H9 (cell line): Measurements from ENCODE around the gene LEO1. TPM values are rescaled to one million over a fixed set of nuclear protein-coding genes. Genes with fewer than 3 reads are reported as not detected.

Experiments
- DNase-seq: peaks from one replicate; pipeline ENCODE4 v3.0.0-alpha.2; 2017
- H2AFZ ChIP-seq: one replicate; pipeline ENCODE4 v1.6.1; 2013; ENCODE audit warnings: mild to moderate bottlenecking, low read length, control low read depth, moderate library complexity
- H2AK5ac ChIP-seq: 2 replicates; pipeline ENCODE4 v1.6.1; 2013; ENCODE audit warnings: low read length, control low read depth, mixed read lengths; ENCODE audit not compliant: insufficient read length
- H2BK120ac ChIP-seq: one replicate; pipeline ENCODE4 v1.6.1; 2013; ENCODE audit warnings: low read depth, mild to moderate bottlenecking, low read length, control low read depth, inconsistent platforms; ENCODE audit not compliant: poor library complexity, severe bottlenecking
- H2BK12ac ChIP-seq: 2 replicates; pipeline ENCODE4 v1.6.1; 2013; ENCODE audit warnings: low read length, control low read depth, mixed read lengths, low read depth; ENCODE audit not compliant: insufficient read length
- H2BK15ac ChIP-seq: 2 replicates; pipeline ENCODE4 v1.6.1; 2013; ENCODE audit warnings: low read depth, low read length, control low read depth
- H2BK20ac ChIP-seq: one replicate; pipeline ENCODE4 v1.6.1; 2013; ENCODE audit warnings: low read depth, mild to moderate bottlenecking, low read length, control low read depth, inconsistent platforms; ENCODE audit not compliant: poor library complexity, severe bottlenecking
- H2BK5ac ChIP-seq: 2 replicates; pipeline ENCODE4 v1.6.1; 2013; ENCODE audit warnings: low read length, control low read depth, mixed read lengths; ENCODE audit not compliant: insufficient read length
- H3K14ac ChIP-seq: 2 replicates; pipeline ENCODE4 v1.6.1; 2013; ENCODE audit warnings: low read length, control low read depth; ENCODE audit not compliant: insufficient read depth
- H3K18ac ChIP-seq: 2 replicates; pipeline ENCODE4 v1.6.1; 2013; ENCODE audit warnings: low read depth, mild to moderate bottlenecking, mixed read lengths, low read length, control low read depth; ENCODE audit not compliant: insufficient read length
- H3K23ac ChIP-seq: 2 replicates; pipeline ENCODE4 v1.6.1; 2013; ENCODE audit warnings: low read length, control low read depth, mixed read lengths, low read depth; ENCODE audit not compliant: insufficient read length
- H3K23me2 ChIP-seq: 2 replicates; pipeline ENCODE4 v1.6.1; 2013; ENCODE audit warnings: low read depth, mild to moderate bottlenecking, mixed read lengths, low read length, control low read depth; ENCODE audit not compliant: insufficient read length, poor library complexity, severe bottlenecking
- H3K27ac ChIP-seq: 2 replicates; pipeline ENCODE4 v1.5.1; 2013; ENCODE audit warnings: low read length, control low read depth, mixed read lengths, low read depth; ENCODE audit not compliant: insufficient read length
- H3K27me3 ChIP-seq: 2 replicates; pipeline ENCODE4 v1.6.1; 2013; ENCODE audit warnings: low read length, control low read depth, inconsistent platforms; ENCODE audit not compliant: insufficient read depth
- H3K4ac ChIP-seq: 2 replicates; pipeline ENCODE4 v1.6.1; 2013; ENCODE audit warnings: low read depth, mild to moderate bottlenecking, control low read depth, inconsistent platforms, low read length, moderate library complexity
- H3K4me1 ChIP-seq: 2 replicates; pipeline ENCODE4 v1.6.1; 2013; ENCODE audit warnings: low read length, control low read depth, inconsistent platforms; ENCODE audit not compliant: insufficient read depth
- H3K4me2 ChIP-seq: 2 replicates; pipeline ENCODE4 v1.6.1; 2013; ENCODE audit warnings: low read length, control low read depth, mixed read lengths; ENCODE audit not compliant: insufficient read length, insufficient read depth
- H3K56ac ChIP-seq: 2 replicates; pipeline ENCODE4 v1.6.1; 2013; ENCODE audit warnings: low read depth, mild to moderate bottlenecking, mixed read lengths, low read length, control low read depth; ENCODE audit not compliant: insufficient read length
- H3K79me1 ChIP-seq: 2 replicates; pipeline ENCODE4 v1.6.1; 2013; ENCODE audit warnings: low read depth, mild to moderate bottlenecking, moderate library complexity, low read length, control low read depth, inconsistent platforms; ENCODE audit not compliant: insufficient read depth, poor library complexity, severe bottlenecking
- H3K79me2 ChIP-seq: 2 replicates; pipeline ENCODE4 v1.6.1; 2013; ENCODE audit warnings: low read length, control low read depth, inconsistent platforms; ENCODE audit not compliant: insufficient read depth
- H3K9ac ChIP-seq: 2 replicates; pipeline ENCODE4 v1.6.1; 2013; ENCODE audit warnings: low read length, control low read depth, mixed read lengths; ENCODE audit not compliant: insufficient read length; ENCODE audit errors: extremely low read depth
- H3K9me3 ChIP-seq: one replicate; pipeline ENCODE4 v1.6.1; 2013; ENCODE audit warnings: low read depth, low read length, inconsistent platforms; ENCODE audit not compliant: control insufficient read depth
- H3T11ph ChIP-seq: one replicate; pipeline ENCODE4 v1.6.1; 2013; ENCODE audit warnings: mild to moderate bottlenecking, low read length, control low read depth, inconsistent platforms
- H4K20me1 ChIP-seq: one replicate; pipeline ENCODE4 v1.6.1; 2013; ENCODE audit not compliant: control insufficient read depth, insufficient read length, insufficient read depth
- H4K5ac ChIP-seq: 2 replicates; pipeline ENCODE4 v1.6.1; 2013; ENCODE audit warnings: low read depth, mild to moderate bottlenecking, mixed read lengths, low read length, control low read depth; ENCODE audit not compliant: insufficient read length
- H4K8ac ChIP-seq: replicated peaks from 2 replicates; pipeline ENCODE4 v1.6.1; 2013; ENCODE audit warnings: low read length, control low read depth, mixed read lengths, low read depth; ENCODE audit not compliant: insufficient read length
- H4K91ac ChIP-seq: 2 replicates; pipeline ENCODE4 v1.6.1; 2013; ENCODE audit warnings: low read depth, mild to moderate bottlenecking, moderate library complexity, mixed read lengths, low read length, control low read depth; ENCODE audit not compliant: insufficient read length
- H3K27ac Mint-ChIP-seq, 3 experiments: 2 replicates in 2 of 3; 3 replicates in 1 of 3; pipeline ENCODE4 v1.8.0; 2020 to 2021; ENCODE audit warnings: mixed read lengths in 3 of 3, mild to moderate bottlenecking in 1 of 3, moderate library complexity in 1 of 3
- H3K27me3 Mint-ChIP-seq: 2 replicates; pipeline ENCODE4 v1.8.0; 2021; ENCODE audit warnings: low read depth, mild to moderate bottlenecking, moderate library complexity, mixed read lengths
- H3K36me3 Mint-ChIP-seq, 3 experiments: 2 replicates in 2 of 3; 3 replicates in 1 of 3; pipeline ENCODE4 v1.8.0; 2020 to 2021; ENCODE audit warnings: low read depth in 3 of 3, mixed read lengths in 3 of 3; ENCODE audit not compliant: insufficient read depth in 1 of 3
- H3K4me1 Mint-ChIP-seq, 2 experiments: 2 replicates each; pipeline ENCODE4 v1.8.0; 2020; ENCODE audit warnings: mixed read lengths in 2 of 2
- H3K4me3 Mint-ChIP-seq, 2 experiments: 2 replicates in 1 of 2; 3 replicates in 1 of 2; pipeline ENCODE4 v1.8.0; 2020 to 2021; ENCODE audit warnings: mild to moderate bottlenecking in 2 of 2, mixed read lengths in 2 of 2, moderate library complexity in 1 of 2
- H3K9me3 Mint-ChIP-seq, 2 experiments: 2 replicates in 1 of 2; 3 replicates in 1 of 2; pipeline ENCODE4 v1.8.0; 2020; ENCODE audit warnings: mild to moderate bottlenecking in 2 of 2, mixed read lengths in 2 of 2, moderate library complexity in 1 of 2
- WGBS: extraction: QIAGEN DNeasy Blood & Tissue Kit; methylation state at CpG from one replicate; pipeline ENCODE4 v1.1.7; 2013; ENCODE audit warnings: missing lambda C conversion rate, low lambda C conversion rate, mixed read lengths; ENCODE audit not compliant: insufficient read length; ENCODE audit errors: extremely low coverage; 5-methylcytosine and 5-hydroxymethylcytosine counted together
- total RNA-seq: library from RNA; stranded (reverse); gene quantifications from 2 replicates; pipeline ENCODE4 v1.2.1, GENCODE V29; 2021
- TF ChIP-seq, protein P1 (sequence below): fragments of 200-600 bp; sonication (generic); conservative IDR thresholded peaks from 3 replicates; pipeline ENCODE4 v1.8.0; 2021; ENCODE audit warnings: antibody characterized with exemption, mild to moderate bottlenecking

The LEO1 gene
- total RNA-seq, 1 experiment from 2014 or later, result 30.3 TPM

DNA sequence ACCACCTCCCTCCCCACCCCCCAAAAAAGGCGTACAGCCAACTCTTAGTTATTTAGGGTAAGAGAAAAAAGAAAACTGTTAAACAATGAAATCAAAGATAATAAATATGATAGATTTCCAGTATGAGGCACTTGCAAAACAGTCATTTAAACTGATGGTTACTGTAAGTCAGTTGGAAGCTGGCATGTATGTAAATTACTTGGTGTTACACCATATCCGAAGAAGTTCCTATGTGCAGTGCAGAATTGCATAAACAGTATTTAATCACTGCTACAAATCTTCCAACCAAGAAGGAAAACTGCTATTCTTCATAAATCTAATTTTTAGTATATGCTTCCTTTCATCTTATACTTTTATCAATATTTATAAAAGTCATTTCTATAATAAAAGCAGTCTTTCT is 62.0 kb downstream of the LEO1 start:
- H3K27me3 ChIP-seq, result no peaks in the 10 kb centered on the region
- no peak overlapping the region for H3K56ac ChIP-seq
- no peaks in the 10 kb centered on the region for H3K4me1 ChIP-seq
- H3K9me3 ChIP-seq, result no peaks in the 10 kb centered on the region
- no peaks in the 10 kb centered on the region for H3K79me1 ChIP-seq
- H3K9ac ChIP-seq, result no peak overlapping the region
- TF ChIP-seq, protein P1, sequence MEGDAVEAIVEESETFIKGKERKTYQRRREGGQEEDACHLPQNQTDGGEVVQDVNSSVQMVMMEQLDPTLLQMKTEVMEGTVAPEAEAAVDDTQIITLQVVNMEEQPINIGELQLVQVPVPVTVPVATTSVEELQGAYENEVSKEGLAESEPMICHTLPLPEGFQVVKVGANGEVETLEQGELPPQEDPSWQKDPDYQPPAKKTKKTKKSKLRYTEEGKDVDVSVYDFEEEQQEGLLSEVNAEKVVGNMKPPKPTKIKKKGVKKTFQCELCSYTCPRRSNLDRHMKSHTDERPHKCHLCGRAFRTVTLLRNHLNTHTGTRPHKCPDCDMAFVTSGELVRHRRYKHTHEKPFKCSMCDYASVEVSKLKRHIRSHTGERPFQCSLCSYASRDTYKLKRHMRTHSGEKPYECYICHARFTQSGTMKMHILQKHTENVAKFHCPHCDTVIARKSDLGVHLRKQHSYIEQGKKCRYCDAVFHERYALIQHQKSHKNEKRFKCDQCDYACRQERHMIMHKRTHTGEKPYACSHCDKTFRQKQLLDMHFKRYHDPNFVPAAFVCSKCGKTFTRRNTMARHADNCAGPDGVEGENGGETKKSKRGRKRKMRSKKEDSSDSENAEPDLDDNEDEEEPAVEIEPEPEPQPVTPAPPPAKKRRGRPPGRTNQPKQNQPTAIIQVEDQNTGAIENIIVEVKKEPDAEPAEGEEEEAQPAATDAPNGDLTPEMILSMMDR, result no peak
- H4K20me1 ChIP-seq, result no peaks in the 10 kb centered on the region
- H3K4ac ChIP-seq, result no peak overlapping the region
- H3K27me3 Mint-ChIP-seq, result no peaks in the 10 kb centered on the region
- no peak overlapping the region for H2BK20ac ChIP-seq
- H3K23ac ChIP-seq, result no peak overlapping the region
- H2BK120ac ChIP-seq, result no peak overlapping the region
- H2BK15ac ChIP-seq, result no peak overlapping the region
- no peak overlapping the region for H3K18ac ChIP-seq
- no peak overlapping the region for H4K5ac ChIP-seq
- no peak overlapping the region for H2AK5ac ChIP-seq
- no peaks in the 10 kb centered on the region for H3K79me2 ChIP-seq
- H3T11ph ChIP-seq, result no peak overlapping the region
- no peak overlapping the region for H3K4me2 ChIP-seq
- no peaks in the 10 kb centered on the region; a peak in 1 of 5 replicates for H3K9me3 Mint-ChIP-seq
- DNase-seq, result no peak
- peaks cover 0 to 7% of the 10 kb centered on the region in 2 experiments; a peak in 1 of 4 replicates for H3K4me1 Mint-ChIP-seq
- no peak overlapping the region for H2BK5ac ChIP-seq
- no peak overlapping the region for H4K91ac ChIP-seq
- H3K36me3 Mint-ChIP-seq, result peaks cover 7 to 26% (median 13%) of the 10 kb centered on the region in 3 experiments
- H3K14ac ChIP-seq, result no peak overlapping the region
- H3K4me3 Mint-ChIP-seq, result no peak overlapping the region
- no peak overlapping the region for H2BK12ac ChIP-seq
- no CpG with 5 or more reads among the region's 2 CpGs for WGBS
- H2AFZ ChIP-seq, result no peak overlapping the region
- no peak overlapping the region for H3K27ac ChIP-seq
- H3K27ac Mint-ChIP-seq, result no peak overlapping the region
- no peaks in the 10 kb centered on the region for H3K23me2 ChIP-seq
- H4K8ac ChIP-seq, result no peak overlapping the region
